Left ventricle myocardium inferior (tissue), 1 donor: ENCODE measurements around the gene PI4K2B. TPM values are rescaled to one million over a fixed set of nuclear protein-coding genes. Genes with fewer than 3 reads are reported as not detected.
"Not testable (repeated sequence)": the region's sequence is repeated elsewhere in the genome, so short reads cannot be mapped to it uniquely, and the experiment has no call there.

Experiments
- DNase-seq: peaks from one replicate; pipeline ENCODE4 v3.0.0-alpha.2; 2020
- H3K27ac ChIP-seq: fragments of 200-600 bp; replicated peaks from 2 replicates; pipeline ENCODE4 v1.8.0; 2021
- H3K27me3 ChIP-seq: fragments of 200-600 bp; 2 replicates; pipeline ENCODE4 v1.8.0; 2021; ENCODE audit warnings: low read depth
- H3K36me3 ChIP-seq: fragments of 200-600 bp; 2 replicates; pipeline ENCODE4 v1.8.0; 2021
- H3K4me1 ChIP-seq: fragments of 200-600 bp; 2 replicates; pipeline ENCODE4 v1.8.0; 2021
- H3K4me3 ChIP-seq: fragments of 200-600 bp; 2 replicates; pipeline ENCODE4 v1.8.0; 2021; ENCODE audit warnings: mild to moderate bottlenecking, moderate library complexity
- H3K9me3 ChIP-seq: fragments of 200-600 bp; replicated peaks from 2 replicates; pipeline ENCODE4 v1.8.0; 2021
- CTCF ChIP-seq: fragments of 200-600 bp; IDR thresholded peaks from 2 replicates; pipeline ENCODE4 v1.8.0; 2021; ENCODE audit warnings: antibody characterized with exemption, mild to moderate bottlenecking, borderline replicate concordance
- intact Hi-C: fragments of 100-400 bp; cut with micrococcal nuclease; formaldehyde crosslinking; loops from one replicate; pipeline ENCODE4 v1.11.0; 2022
- total RNA-seq: library from RNA; stranded (reverse); fragmentation: NEBNext Ultra II Directional; extraction: Animal tissue kit (Norgen Biotek cat#: 25700); gene quantifications from one replicate; pipeline ENCODE4 v1.2.1, GENCODE V29; 2021
- donor health status: DM: no; HTN: yes; CAD: no; lungs with severe emphysema.

The PI4K2B gene
- total RNA-seq, 1 donor from 2014 or later = 2.3 TPM

DNA sequence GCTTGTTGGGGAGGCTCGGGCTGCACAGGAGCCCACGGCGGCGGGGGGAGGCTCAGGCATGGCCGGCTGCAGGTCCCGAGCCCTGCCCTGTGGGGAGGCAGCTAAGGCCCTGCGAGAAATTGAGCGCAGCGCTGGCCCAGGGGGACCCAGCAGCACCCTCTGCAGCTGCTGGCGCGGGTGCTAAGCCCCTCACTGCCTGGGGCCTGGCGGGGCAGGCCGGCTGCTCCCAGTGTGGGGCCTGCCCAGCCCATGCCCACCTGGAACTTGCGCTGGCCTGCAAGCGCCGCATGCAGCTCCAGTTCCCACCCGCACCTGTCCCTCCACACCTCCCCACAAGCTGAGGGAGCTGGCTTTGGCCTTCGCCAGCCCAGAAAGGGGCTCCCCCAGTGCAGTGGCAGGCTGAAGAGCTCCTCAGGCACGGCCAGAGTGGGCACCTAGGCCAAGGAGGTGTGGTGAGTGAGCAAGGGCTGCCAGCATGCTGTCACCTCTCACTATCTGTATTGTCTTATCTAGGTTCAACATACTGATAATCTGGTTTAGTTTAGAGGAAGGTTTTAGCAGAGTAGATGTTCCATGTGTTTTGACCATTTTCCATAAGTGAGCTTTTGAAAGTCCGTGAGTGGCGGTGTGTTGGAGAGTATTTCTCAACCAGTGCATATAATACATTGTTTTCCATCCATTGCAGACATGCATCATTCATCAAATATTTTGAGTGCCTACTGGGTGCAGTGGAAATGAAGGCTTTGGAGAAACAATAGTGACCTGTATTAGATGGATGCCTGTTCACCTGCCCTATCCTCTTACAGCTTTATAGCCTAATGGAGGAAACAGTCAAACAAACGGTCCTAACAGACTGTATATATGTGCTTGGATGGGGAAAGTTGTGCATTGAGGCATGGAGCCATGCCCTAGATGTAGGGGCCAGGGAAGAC lies 13.1 kb downstream of the PI4K2B start:
- no peak for TF ChIP-seq CTCF
- Histone ChIP-seq H3K9me3 (peaks cover 10% of the 10 kb centered on the region), H3K4me1 (no peaks in the 10 kb centered on the region), H3K4me3 (no peak overlapping the region), H3K27me3 (no peaks in the 10 kb centered on the region), H3K27ac (no peak overlapping the region), H3K36me3 (no peaks in the 10 kb centered on the region)
- no peak for DNase-seq
- intact Hi-C loops = no loop called here

DNA sequence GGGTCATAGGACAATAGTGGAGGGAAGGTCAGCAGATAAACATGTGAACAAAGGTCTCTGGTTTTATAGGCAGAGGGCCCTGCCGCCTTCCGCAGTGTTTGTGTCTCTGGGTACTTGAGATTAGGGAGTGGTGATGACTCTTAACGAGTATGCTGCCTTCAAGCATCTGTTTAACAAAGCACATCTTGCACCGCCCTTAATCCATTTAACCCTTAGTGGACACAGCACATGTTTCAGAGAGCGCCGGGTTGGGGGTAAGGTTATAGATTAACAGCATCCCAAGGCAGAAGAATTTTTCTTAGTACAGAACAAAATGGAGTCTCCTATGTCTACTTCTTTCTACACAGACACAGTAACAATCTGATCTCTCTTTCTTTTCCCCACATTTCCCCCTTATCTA lies 15.0 kb downstream of the PI4K2B start:
- peaks cover 10% of the 10 kb centered on the region for H3K9me3 ChIP-seq
- intact Hi-C loops, H3K4me1 ChIP-seq, H3K36me3 ChIP-seq, H3K27me3 ChIP-seq, H3K4me3 ChIP-seq, DNase-seq, H3K27ac ChIP-seq: not testable (repeated sequence)

- H3K4me3 ChIP-seq, DNase-seq, H3K36me3 ChIP-seq, intact Hi-C loops, H3K27me3 ChIP-seq, H3K27ac ChIP-seq, H3K4me1 ChIP-seq: not testable (repeated sequence)
- peaks cover 10% of the 10 kb centered on the region for H3K9me3 ChIP-seq
These were observed 15.7 kb downstream of the PI4K2B start for GRCh38 chr4:25249494-25249893.

GRCh38 chr4:25252230-25253070 lies 18.6 kb downstream of the PI4K2B start:
- H3K9me3 ChIP-seq = no peaks in the 10 kb centered on the region
- no peak for DNase-seq
- no peaks in the 10 kb centered on the region for H3K4me1 ChIP-seq
- H3K4me3 ChIP-seq = no peak overlapping the region
- no peak overlapping the region for H3K27ac ChIP-seq
- H3K27me3 ChIP-seq = no peaks in the 10 kb centered on the region
- intact Hi-C loops = no loop called here
- TF ChIP-seq CTCF = no peak
- H3K36me3 ChIP-seq = peaks cover 24% of the 10 kb centered on the region

GRCh38 chr4:25253071-25253445 lies 19.2 kb downstream of the PI4K2B start:
- DNase-seq = no peak
- Histone ChIP-seq H3K36me3 (peaks cover 24% of the 10 kb centered on the region), H3K4me3 (no peak overlapping the region), H3K4me1 (no peaks in the 10 kb centered on the region), H3K27ac (no peak overlapping the region), H3K9me3 (no peaks in the 10 kb centered on the region), H3K27me3 (no peaks in the 10 kb centered on the region)
- TF ChIP-seq CTCF = no peak
- intact Hi-C loops = no loop called here

- H3K4me3 ChIP-seq, H3K4me1 ChIP-seq, H3K9me3 ChIP-seq, DNase-seq, intact Hi-C loops, H3K27me3 ChIP-seq, H3K27ac ChIP-seq: not testable (repeated sequence)
- peaks cover 24% of the 10 kb centered on the region for H3K36me3 ChIP-seq
These were observed 20.0 kb downstream of the PI4K2B start for GRCh38 chr4:25253786-25254185.
